Measurements from ENCODE around the gene SMURF2.

GRCh38 chr17:64537488-64537887 is 124.6 kb downstream of the SMURF2 start:
- TF ChIP-seq CTCF (IDR thresholded peaks at IDR 0.05) (no peak), POLR2A (IDR thresholded peaks at IDR 0.05) (no peak)

Data from heart left ventricle (tissue), 13 donors.